ENCODE results near the gene ACSBG1.
A peak's percentile ranks its signal among the peaks of the same experiment; 100 is the strongest.

Gene ACSBG1

GRCh38 chr15:78201281-78202190 is 32.8 kb downstream of the ACSBG1 start:
- no peak for DNase-seq

- no peak for DNase-seq
These were observed 34.0 kb downstream of the ACSBG1 start for GRCh38 chr15:78200276-78200930.

- no peak for DNase-seq
These were observed 36.7 kb downstream of the ACSBG1 start for GRCh38 chr15:78197632-78198031.

- peak; percentile 44 to 54 for DNase-seq
These were observed 38.6 kb downstream of the ACSBG1 start for GRCh38 chr15:78195735-78196201.

- no peak for DNase-seq
These were observed 39.8 kb downstream of the ACSBG1 start for GRCh38 chr15:78194568-78194925.

- DNase-seq: no peak
These were observed 40.4 kb downstream of the ACSBG1 start for GRCh38 chr15:78193731-78194567.

- no peak for DNase-seq
These were observed 41.4 kb downstream of the ACSBG1 start for GRCh38 chr15:78192826-78193594.

- no peak for DNase-seq
These were observed 51.5 kb downstream of the ACSBG1 start for GRCh38 chr15:78182821-78183220.

GRCh38 chr15:78182336-78182700 is 52.0 kb downstream of the ACSBG1 start:
- DNase-seq: no peak

GRCh38 chr15:78179906-78180305 is 54.5 kb downstream of the ACSBG1 start:
- DNase-seq: no peak

GRCh38 chr15:78179286-78179840 is 55.0 kb downstream of the ACSBG1 start:
- no peak for DNase-seq

- no peak for DNase-seq
These were observed 56.3 kb downstream of the ACSBG1 start for GRCh38 chr15:78178064-78178463.

GRCh38 chr15:78177447-78177873 is 56.9 kb downstream of the ACSBG1 start:
- DNase-seq: peak; percentile 31 to 43

- DNase-seq: no peak
These were observed 59.0 kb downstream of the ACSBG1 start for GRCh38 chr15:78175330-78175729.

GRCh38 chr15:78174401-78174800 is 60.0 kb downstream of the ACSBG1 start:
- no peak for DNase-seq

- no peak for DNase-seq
These were observed 62.4 kb downstream of the ACSBG1 start for GRCh38 chr15:78171864-78172472.

GRCh38 chr15:78170848-78171773 is 63.3 kb downstream of the ACSBG1 start:
- DNase-seq: no peak

- DNase-seq: no peak
These were observed 65.8 kb downstream of the ACSBG1 start for GRCh38 chr15:78168608-78169007.

- no peak for DNase-seq
These were observed 67.0 kb downstream of the ACSBG1 start for GRCh38 chr15:78167227-78167888.

GRCh38 chr15:78164010-78164409 is 70.4 kb downstream of the ACSBG1 start:
- no peak for DNase-seq

All from stimulated activated CD4-positive, alpha-beta T cell treated with anti-CD3 and anti-CD28 coated beads, Interleukin-2, amount 100 ng/mL, for 24 hours (primary cell).